ENCODE measurements around the gene SLC44A5. TPM values are rescaled to one million over a fixed set of nuclear protein-coding genes. Genes with fewer than 3 reads are reported as not detected.

Gene SLC44A5
- total RNA-seq, 1 donor from 2014 or later, result 4.1 TPM

GRCh38 chr1:75293270-75293669, 317.6 kb downstream of the SLC44A5 start:
- H3K9me3 Mint-ChIP-seq, result no peaks in the 10 kb centered on the region
- no peak for DNase-seq (ENCODE audit: low spot score in 2 of 2, unreplicated experiment in 2 of 2)
- no peak overlapping the region for H3K27ac Mint-ChIP-seq
- peaks cover 1% of the 10 kb centered on the region for H3K27me3 Mint-ChIP-seq (ENCODE audit: low read depth)
- no peak for TF ChIP-seq CTCF (IDR thresholded peaks at IDR 0.05; ENCODE audit: unreplicated experiment)
- H3K4me1 Mint-ChIP-seq, result no peaks in the 10 kb centered on the region
- H3K4me3 Mint-ChIP-seq, result no peak overlapping the region
- no peaks in the 10 kb centered on the region for H3K36me3 Mint-ChIP-seq

- no peak for TF ChIP-seq CTCF (IDR thresholded peaks at IDR 0.05; ENCODE audit: unreplicated experiment)
- peaks cover 1% of the 10 kb centered on the region for H3K27me3 Mint-ChIP-seq (ENCODE audit: low read depth)
- no peaks in the 10 kb centered on the region for H3K36me3 Mint-ChIP-seq
- H3K9me3 Mint-ChIP-seq, result no peaks in the 10 kb centered on the region
- H3K4me3 Mint-ChIP-seq, result no peak overlapping the region
- no peak overlapping the region for H3K27ac Mint-ChIP-seq
- no peak for DNase-seq (ENCODE audit: low spot score in 2 of 2, unreplicated experiment in 2 of 2)
- H3K4me1 Mint-ChIP-seq, result no peaks in the 10 kb centered on the region
These were observed 318.9 kb downstream of the SLC44A5 start for GRCh38 chr1:75292013-75292412.

GRCh38 chr1:75276385-75276784, 334.5 kb downstream of the SLC44A5 start:
- peaks cover 11% of the 10 kb centered on the region for H3K9me3 Mint-ChIP-seq

GRCh38 chr1:75275631-75276030, 335.3 kb downstream of the SLC44A5 start:
- TF ChIP-seq CTCF (IDR thresholded peaks at IDR 0.05; ENCODE audit: unreplicated experiment), result no peak
- H3K4me1 Mint-ChIP-seq, result no peaks in the 10 kb centered on the region
- no peak overlapping the region for H3K4me3 Mint-ChIP-seq
- peaks cover 12% of the 10 kb centered on the region for H3K27me3 Mint-ChIP-seq (ENCODE audit: low read depth)
- H3K9me3 Mint-ChIP-seq, result peaks cover 5% of the 10 kb centered on the region
- DNase-seq (ENCODE audit: low spot score in 2 of 2, unreplicated experiment in 2 of 2), result no peak
- H3K27ac Mint-ChIP-seq, result no peak overlapping the region
- H3K36me3 Mint-ChIP-seq, result no peaks in the 10 kb centered on the region

More at GRCh38 chr1:75276385-75276784, 334.5 kb downstream of the SLC44A5 start:
- peaks cover 12% of the 10 kb centered on the region for H3K27me3 Mint-ChIP-seq (ENCODE audit: low read depth)
- no peak for DNase-seq (ENCODE audit: low spot score in 2 of 2, unreplicated experiment in 2 of 2)
- no peak overlapping the region for H3K27ac Mint-ChIP-seq
- no peaks in the 10 kb centered on the region for H3K4me1 Mint-ChIP-seq
- TF ChIP-seq CTCF (IDR thresholded peaks at IDR 0.05; ENCODE audit: unreplicated experiment), result no peak
- H3K36me3 Mint-ChIP-seq, result no peaks in the 10 kb centered on the region
- no peak overlapping the region for H3K4me3 Mint-ChIP-seq

GRCh38 chr1:75274920-75275506, 335.9 kb downstream of the SLC44A5 start:
- no peak for TF ChIP-seq CTCF (IDR thresholded peaks at IDR 0.05; ENCODE audit: unreplicated experiment)
- Mint-ChIP-seq H3K9me3 (peaks cover 3% of the 10 kb centered on the region), H3K4me1 (no peaks in the 10 kb centered on the region), H3K4me3 (no peak overlapping the region), H3K36me3 (no peaks in the 10 kb centered on the region), H3K27ac (no peak overlapping the region), H3K27me3 (ENCODE audit: low read depth) (peaks cover 12% of the 10 kb centered on the region)
- no peak for DNase-seq (ENCODE audit: low spot score in 2 of 2, unreplicated experiment in 2 of 2)

- Mint-ChIP-seq H3K4me1 (no peaks in the 10 kb centered on the region), H3K27ac (no peak overlapping the region), H3K4me3 (no peak overlapping the region), H3K9me3 (no peaks in the 10 kb centered on the region), H3K36me3 (no peaks in the 10 kb centered on the region), H3K27me3 (ENCODE audit: low read depth) (peaks cover 12% of the 10 kb centered on the region)
- no peak for TF ChIP-seq CTCF (IDR thresholded peaks at IDR 0.05; ENCODE audit: unreplicated experiment)
- no peak for DNase-seq (ENCODE audit: low spot score in 2 of 2, unreplicated experiment in 2 of 2)
These were observed 337.8 kb downstream of the SLC44A5 start for GRCh38 chr1:75273110-75273509.
